GM12878 (cell line): ENCODE data around the gene PTH2R. TPM values are rescaled to one million over a fixed set of nuclear protein-coding genes. Genes with fewer than 3 reads are reported as not detected.
"Not testable (repeated sequence)": the region's sequence is repeated elsewhere in the genome, so short reads cannot be mapped to it uniquely, and the experiment has no call there.

ENCODE experiments used
- ATAC-seq: fragments of 200-7000 bp; cut with Tn5 transposase; 3 replicates; pipeline ENCODE4 v1.9.1; 2020; ENCODE audit warnings: mild to moderate bottlenecking, moderate library complexity
- BruUV-seq: library from RNA; stranded (reverse); fragments of 400-500 nt; replicated peaks from 2 replicates; lab custom pipeline; 2021; lab: Mats Ljungman, UMichigan
- CTCF ChIA-PET: fragments of 300-600 bp; sonication (Branson Sonifier 250); formaldehyde crosslinking; extraction: SDS; loops from one replicate; lab custom pipeline; 2021; ENCODE audit warnings: inconsistent platforms; lab: Yijun Ruan, JAX
- POLR2A ChIA-PET: fragments of 350-600 bp; formaldehyde crosslinking; extraction: SDS; loops from one replicate; lab custom pipeline; 2021; ENCODE audit warnings: inconsistent platforms; lab: Charles Lee
- RAD21 ChIA-PET: fragments of 300-600 bp; sonication (Branson Sonifier 250); formaldehyde crosslinking; loops from one replicate; lab custom pipeline; 2023; ENCODE audit warnings: antibody characterized with exemption; ENCODE audit not compliant: unreplicated experiment; lab: Charles Lee
- SMC1A ChIA-PET: fragments of 300-600 bp; sonication (Branson Sonifier 250); formaldehyde crosslinking; loops from one replicate; lab custom pipeline; 2023; ENCODE audit not compliant: unreplicated experiment, uncharacterized antibody; lab: Charles Lee
- DNase-seq: peaks from one replicate; pipeline ENCODE4 v3.0.0-alpha.2; 2011; ENCODE audit warnings: low read depth, low spot score
- FAIRE-seq: peaks from 3 replicates; lab custom pipeline; 2011; peaks lifted over from hg19 to GRCh38; lab: Jason Lieb, UNC
- H2AFZ ChIP-seq: 2 replicates; pipeline ENCODE4 v1.6.0; 2011; ENCODE audit warnings: low read depth, low read length, control low read depth; ENCODE audit not compliant: control insufficient read depth
- H3K27ac ChIP-seq: 2 replicates; pipeline ENCODE4 v1.5.1; 2011; ENCODE audit warnings: control low read depth; ENCODE audit not compliant: control insufficient read depth, insufficient read depth
- H3K27me3 ChIP-seq, 2 experiments: replicated peaks in 1 of 2; 2 replicates each; pipeline versions ENCODE4 v1.6.0 to v1.6.1; 2011; ENCODE audit warnings: low read length in 1 of 2; ENCODE audit not compliant: control insufficient read depth in 2 of 2, insufficient read depth in 2 of 2
- H3K36me3 ChIP-seq, 2 experiments: 2 replicates each; pipeline ENCODE4 v1.5.1; 2011; ENCODE audit warnings: low read length in 1 of 2; ENCODE audit not compliant: control insufficient read depth in 2 of 2, insufficient read depth in 2 of 2
- H3K4me1 ChIP-seq: 2 replicates; pipeline ENCODE4 v1.6.1; 2011; ENCODE audit warnings: mild to moderate bottlenecking, low read length, moderate library complexity, mixed read lengths; ENCODE audit not compliant: control insufficient read depth, insufficient read depth
- H3K4me2 ChIP-seq: 2 replicates; pipeline ENCODE4 v1.6.0; 2011; ENCODE audit warnings: control low read depth; ENCODE audit not compliant: control insufficient read depth, insufficient read depth
- H3K4me3 ChIP-seq: fragments of 200-600 bp; sonication (generic); 2 replicates; pipeline ENCODE4 v1.5.1; 2016
- H3K79me2 ChIP-seq: 2 replicates; pipeline ENCODE4 v1.6.0; 2011; ENCODE audit warnings: low read length; ENCODE audit not compliant: control insufficient read depth, insufficient read depth
- H3K9ac ChIP-seq: 2 replicates; pipeline ENCODE4 v1.8.0; 2011; ENCODE audit warnings: low read length, control low read depth, mixed read lengths; ENCODE audit not compliant: control insufficient read depth, insufficient read depth
- H3K9me3 ChIP-seq: replicated peaks from 3 replicates; pipeline ENCODE4 v1.5.1; 2011; ENCODE audit warnings: mild to moderate bottlenecking, low read length; ENCODE audit not compliant: control insufficient read depth, insufficient read depth
- H4K20me1 ChIP-seq: 2 replicates; pipeline ENCODE4 v1.6.0; 2011; ENCODE audit not compliant: control insufficient read depth, insufficient read depth
- GABPA ChIP-seq: IDR thresholded peaks from 2 replicates; pipeline ENCODE4 v1.6.1; 2014; ENCODE audit warnings: antibody characterized with exemption, low read depth, mild to moderate bottlenecking, inconsistent platforms
- PAX8 ChIP-seq: fragments of 450-650 bp; IDR thresholded peaks from 2 replicates; pipeline ENCODE4 v1.6.1; 2017; ENCODE audit warnings: mild to moderate bottlenecking, moderate library complexity
- ZBTB33 ChIP-seq: fragments of 450-650 bp; IDR thresholded peaks from 2 replicates; pipeline ENCODE4 v1.6.1; 2017; ENCODE audit warnings: mild to moderate bottlenecking
- WGBS: methylation state at CpG from one replicate; pipeline ENCODE4 v1.1.6; 2016; ENCODE audit warnings: low lambda C conversion rate; ENCODE audit not compliant: insufficient replicate concordance, insufficient coverage; ENCODE audit errors: missing lambda C conversion rate; 5-methylcytosine and 5-hydroxymethylcytosine counted together
- in situ Hi-C: fragments of 300-500 bp; cut with MboI; formaldehyde crosslinking; loops from 9 replicates; pipeline ENCODE4 v1.14.3; 2018; ENCODE audit warnings: mixed read lengths
- intact Hi-C: fragments of 100-400 bp; cut with micrococcal nuclease; formaldehyde crosslinking; loops from one replicate; pipeline ENCODE4 v1.14.2; 2022; ENCODE audit not compliant: unreplicated experiment
- polyA plus RNA-seq, 11 experiments: library from polyadenylated mRNA; depleted of rRNA in 4 of 11; unstranded in 6 of 11; stranded (reverse) in 5 of 11; fragments of >200 nt; fragmentation: Nextera tagmentation in 4 of 11; fragmentation: Illumina TruSeq in 1 of 11; extraction: Ambion mirVana in 4 of 11; extraction: Trizol in 1 of 11; gene quantifications; 1 replicate in 1 of 11; 2 replicates in 10 of 11; pipeline versions ENCODE4 v1.2.1 to v1.2.3, GENCODE V29; 2011 to 2016; ENCODE audit warnings: inconsistent platforms in 2 of 11, missing spikeins in 2 of 11, low read depth in 1 of 11
- total RNA-seq, 4 experiments: library from RNA; depleted of rRNA in 3 of 4; stranded (reverse); fragments of >200 nt in 3 of 4; fragmentation: Illumina TruSeq in 1 of 4; extraction: Trizol in 1 of 4; gene quantifications; 2 replicates each; pipeline versions ENCODE4 v1.2.1 to v1.2.3, GENCODE V29; 2013 to 2021

The PTH2R gene
- total and polyA plus RNA-seq, 10 of the 15 experiments (the other 5 are each of a cell fraction or from before 2014, with no cell fraction given), result 0.01 to 0.06 (median 0.03) TPM; not detected in 7

GRCh38 chr2:208392300-208392699, 14.3 kb upstream of the PTH2R start:
- intact Hi-C loops (loop anchor here (10.0 kb wide), 1 partner anchor 1033 kb away; the partner anchor contains the start of gene MAP2), in situ Hi-C loops (loop anchor here (25.0 kb wide), 2 partner anchors 1170 to 1795 kb away; no protein-coding TSS in a partner anchor)
- Histone ChIP-seq H4K20me1 (no peaks in the 10 kb centered on the region), H3K79me2 (no peaks in the 10 kb centered on the region), H3K9me3 (peaks cover 11% of the 10 kb centered on the region; the same call in 2 of the 3 replicates), H3K36me3 (no peaks in the 10 kb centered on the region), H3K4me2 (no peak overlapping the region), H3K9ac (no peak overlapping the region), H2AFZ (no peak overlapping the region), H3K4me3 (no peak overlapping the region), H3K27me3 (no peaks in the 10 kb centered on the region), H3K27ac (no peak overlapping the region), H3K4me1 (no peaks in the 10 kb centered on the region)
- SMC1A ChIA-PET, result no interaction called here
- CTCF ChIA-PET, result interaction anchor here (1.6 to 2.6 kb wide), 2 partner anchors 15 to 18 kb away, joined by 5 to 10 read pairs; no protein-coding TSS in a partner anchor
- no TSS peak for BruUV-seq
- POLR2A ChIA-PET, result no interaction called here
- FAIRE-seq, result no peak
- RAD21 ChIA-PET, result no interaction called here
- TF ChIP-seq ZBTB33, result no peak
- no peak for TF ChIP-seq PAX8
- no peak for TF ChIP-seq GABPA
- DNase-seq, result no peak
- WGBS, result 13% methylated on average over 3 of the region's 3 CpGs
- ATAC-seq, result no peak

DNA sequence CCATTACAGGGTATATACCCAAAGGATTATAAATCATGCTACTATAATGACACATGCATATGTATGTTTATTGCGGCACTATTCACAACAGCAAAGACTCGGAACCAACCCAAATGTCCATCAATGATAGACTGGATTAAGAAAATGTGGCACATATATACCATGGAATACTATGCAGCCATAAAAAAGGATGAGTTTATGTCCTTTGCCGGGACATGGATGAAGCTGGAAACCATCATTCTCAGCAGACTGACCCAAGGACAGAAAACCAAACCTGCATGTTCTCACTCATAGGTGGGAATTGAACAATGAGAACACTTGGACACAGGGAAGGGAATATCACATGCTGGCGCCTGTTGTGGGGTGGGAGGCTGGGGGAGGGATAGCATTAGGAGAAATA, 9.8 kb upstream of the PTH2R start:
- POLR2A ChIA-PET, H3K36me3 ChIP-seq, FAIRE-seq, BruUV-seq, H3K4me2 ChIP-seq, H3K4me1 ChIP-seq, ATAC-seq, H4K20me1 ChIP-seq, H3K4me3 ChIP-seq, DNase-seq, H3K9ac ChIP-seq, H3K27me3 ChIP-seq, H2AFZ ChIP-seq, H3K79me2 ChIP-seq, RAD21 ChIA-PET, H3K27ac ChIP-seq, SMC1A ChIA-PET: not testable (repeated sequence)
- CTCF ChIA-PET, result interaction anchor here (1.5 kb wide), 1 partner anchor 935 kb away, joined by 4 read pairs; no protein-coding TSS in a partner anchor
- WGBS, result 43% methylated on average over 4 of the region's 4 CpGs
- intact Hi-C loops (loop anchor here (5.0 to 10.0 kb wide), 2 partner anchors 1028 to 1801 kb away; partner anchors contain the start of gene MAP2), in situ Hi-C loops (loop anchor here (25.0 kb wide), 2 partner anchors 1166 to 1791 kb away; no protein-coding TSS in a partner anchor)
- peaks cover 11% of the 10 kb centered on the region; the same call in 2 of the 3 replicates for H3K9me3 ChIP-seq
